Suppressor macrophage (primary cell): ENCODE measurements around the gene VSTM4.

Experiments
- DNase-seq, 4 experiments: peaks; one replicate each; pipeline ENCODE4 v3.0.0-alpha.2; 2020 to 2022

VSTM4 gene

DNA sequence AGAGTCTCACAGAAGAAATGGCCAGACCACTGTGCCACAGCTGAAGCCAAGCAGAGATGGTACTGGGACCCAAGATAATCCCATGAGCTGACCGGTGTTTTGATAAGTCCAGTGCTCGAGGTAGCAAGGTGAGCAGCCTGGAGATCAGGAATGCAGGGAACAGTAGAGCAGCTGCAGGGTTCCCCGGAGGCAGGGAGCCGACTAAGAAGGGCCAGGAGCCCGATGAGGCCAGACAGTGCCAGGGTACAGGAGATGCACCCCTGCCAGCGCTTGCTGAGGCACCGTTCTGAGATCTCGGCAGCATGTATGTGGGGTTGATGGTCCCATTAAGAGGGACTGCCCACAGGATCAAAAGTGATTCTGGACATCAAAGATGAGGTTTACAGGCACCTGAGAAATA is 47.1 kb downstream of the VSTM4 start:
- DNase-seq, result no peak

DNA sequence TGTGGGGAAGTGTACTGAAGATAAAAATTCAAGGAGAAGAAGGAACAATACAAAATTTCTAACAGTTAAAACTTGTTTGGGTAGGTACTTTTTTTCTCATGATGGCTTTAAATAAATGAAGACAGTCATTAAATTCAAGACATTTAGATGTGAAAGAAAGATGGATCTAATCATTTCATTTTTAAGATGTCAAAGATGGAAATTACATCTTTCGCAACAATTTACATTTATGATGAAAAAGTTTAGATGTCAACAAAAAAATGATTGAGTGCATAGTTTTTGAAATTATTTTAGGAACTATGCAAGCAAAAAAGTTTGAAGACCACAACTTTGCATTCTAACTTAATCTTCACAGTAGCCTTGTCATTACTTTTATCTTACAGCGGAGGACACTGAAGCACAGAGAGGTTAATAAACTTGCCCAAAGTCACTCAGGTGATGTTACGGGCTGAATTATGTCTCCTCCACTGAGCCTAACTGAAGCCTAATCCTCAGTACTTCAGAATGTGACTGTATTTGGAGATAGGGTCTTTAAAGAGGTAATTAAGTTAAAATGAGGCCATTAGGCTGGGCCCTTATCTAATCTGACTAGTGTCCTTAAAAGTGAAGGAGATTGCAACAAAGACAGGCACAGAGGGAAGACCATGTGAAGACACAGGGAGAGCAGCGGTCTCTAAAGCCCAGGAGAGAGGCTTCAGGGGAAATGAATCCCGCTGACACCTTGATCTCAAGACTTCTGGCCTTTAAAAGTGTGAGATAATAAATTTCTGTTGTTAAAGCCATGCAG is 48.2 kb downstream of the VSTM4 start:
- no peak for DNase-seq

DNA sequence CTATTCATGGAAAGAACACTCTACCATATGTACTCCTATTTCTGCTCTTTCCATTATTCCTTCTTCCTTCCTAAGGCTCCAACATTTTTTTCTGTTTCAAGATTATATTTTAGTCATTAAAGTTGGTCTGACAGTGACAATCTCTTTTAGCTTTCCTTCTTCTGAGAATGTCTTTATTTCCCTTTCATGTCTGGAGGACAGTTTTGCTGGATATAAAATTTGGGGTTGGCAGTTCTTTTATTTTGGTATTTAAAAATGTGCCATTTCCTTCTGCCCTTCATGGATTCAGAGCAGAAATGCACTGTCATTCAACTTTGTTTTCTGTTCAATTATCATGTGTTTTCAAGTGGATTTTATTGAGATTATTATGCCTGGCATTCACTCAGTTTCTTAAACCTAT is 53.1 kb downstream of the VSTM4 start:
- DNase-seq, result no peak

DNA sequence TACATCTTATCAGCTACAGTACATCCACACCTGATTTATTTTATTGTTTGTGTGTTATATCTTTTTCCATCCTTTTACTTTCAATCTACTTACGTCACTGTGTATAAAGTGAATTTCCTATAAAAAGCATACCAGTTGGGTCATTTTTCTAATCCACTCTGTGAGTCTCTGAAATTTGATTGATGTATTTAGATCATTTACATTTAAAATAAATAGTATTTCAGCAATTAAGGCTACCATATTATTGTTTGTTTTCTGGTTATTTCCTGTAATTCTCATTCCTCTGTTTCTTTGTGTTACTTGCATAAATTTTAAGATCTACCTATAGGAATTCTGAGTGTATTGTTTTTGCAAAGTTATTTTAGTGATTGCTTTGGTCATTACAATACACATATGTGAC is 53.7 kb downstream of the VSTM4 start:
- no peak for DNase-seq

DNA sequence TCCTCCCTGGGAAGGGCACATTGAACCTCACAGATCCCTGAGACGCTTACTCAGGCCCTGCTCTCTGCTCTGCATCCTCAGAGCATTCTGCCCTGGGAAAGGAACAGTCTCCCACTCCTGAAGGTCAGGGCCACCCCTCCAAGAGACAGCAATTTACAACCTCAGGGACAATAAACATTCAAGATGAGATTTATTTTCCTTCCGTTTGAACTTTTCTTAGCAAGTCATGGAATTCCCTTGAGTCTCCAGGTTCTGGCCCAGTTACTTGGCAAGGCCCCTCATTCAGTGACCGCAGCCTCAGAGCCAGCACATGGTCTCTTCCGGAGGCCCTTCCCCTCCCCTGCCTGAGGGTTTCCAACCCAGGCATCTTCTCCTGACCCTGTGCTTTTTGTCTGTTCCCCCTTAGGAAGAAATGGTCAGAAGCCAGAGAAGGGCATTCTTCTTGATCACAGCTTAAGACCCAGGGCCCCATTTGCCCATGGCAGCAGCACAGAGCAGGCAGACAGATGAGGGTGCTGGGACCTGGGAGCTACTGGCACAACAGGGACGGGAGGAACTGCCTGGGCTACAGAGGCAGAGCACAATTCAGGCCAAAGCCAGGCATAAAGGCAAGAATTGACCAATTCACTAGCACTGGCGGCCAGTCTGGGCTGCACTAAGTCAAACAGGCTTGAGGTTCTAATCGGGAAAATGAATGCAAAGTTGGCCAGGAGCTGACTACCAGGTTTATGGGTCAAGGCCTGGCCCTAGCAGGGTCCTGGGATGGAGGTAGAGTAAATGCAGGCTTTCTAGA is 56.7 kb downstream of the VSTM4 start:
- DNase-seq, result no peak

DNA sequence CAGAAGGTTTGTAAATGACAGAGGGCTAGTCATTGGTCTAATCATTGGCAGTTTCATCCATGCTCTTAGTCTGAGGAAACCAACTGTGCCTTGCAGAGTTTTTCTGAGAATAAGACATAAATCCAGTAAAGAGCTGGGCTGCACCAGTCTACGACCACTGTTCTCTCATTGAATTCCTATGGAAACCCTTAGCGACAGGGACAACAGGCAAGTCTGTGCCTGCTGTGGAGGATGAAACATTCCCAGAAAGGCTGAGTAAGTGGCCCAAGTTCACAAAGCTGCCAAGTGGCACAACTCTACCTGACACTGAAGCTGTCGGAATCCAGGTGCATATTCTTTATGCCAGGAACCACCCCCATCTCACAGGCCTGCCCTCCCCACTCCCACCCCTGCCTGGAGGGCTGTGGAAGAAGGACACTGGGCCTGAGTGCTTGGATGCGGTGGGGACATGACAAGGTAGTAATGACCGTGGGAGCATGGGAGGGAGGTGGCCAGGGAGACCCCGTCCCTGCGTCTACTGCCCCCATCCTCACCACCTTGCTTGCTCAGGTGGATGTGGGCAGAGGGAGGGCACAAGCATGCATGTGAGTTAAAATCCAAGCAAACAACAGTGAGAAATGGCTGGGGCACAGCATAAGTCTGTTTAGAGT is 58.0 kb downstream of the VSTM4 start:
- no peak for DNase-seq

DNA sequence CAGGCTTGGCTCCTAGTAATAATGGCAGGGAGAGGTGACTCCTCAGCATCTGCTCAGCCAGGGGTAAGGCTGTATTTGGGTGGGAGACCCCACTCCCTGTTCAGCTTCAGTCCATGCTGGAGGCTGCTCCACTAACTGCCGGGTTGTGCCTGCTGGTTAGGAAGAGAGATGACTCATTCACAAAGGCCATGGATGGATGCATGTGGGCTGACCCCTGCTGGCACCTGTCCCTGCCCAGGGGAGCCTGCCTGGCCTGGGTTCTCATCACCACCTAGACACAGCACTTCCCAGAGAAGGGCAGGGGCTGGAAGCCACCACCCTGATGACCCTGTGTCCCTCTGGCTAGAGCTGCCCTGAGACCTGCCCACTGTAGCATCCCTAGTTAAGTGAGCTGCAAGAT is 59.0 kb downstream of the VSTM4 start:
- DNase-seq, result no peak

DNA sequence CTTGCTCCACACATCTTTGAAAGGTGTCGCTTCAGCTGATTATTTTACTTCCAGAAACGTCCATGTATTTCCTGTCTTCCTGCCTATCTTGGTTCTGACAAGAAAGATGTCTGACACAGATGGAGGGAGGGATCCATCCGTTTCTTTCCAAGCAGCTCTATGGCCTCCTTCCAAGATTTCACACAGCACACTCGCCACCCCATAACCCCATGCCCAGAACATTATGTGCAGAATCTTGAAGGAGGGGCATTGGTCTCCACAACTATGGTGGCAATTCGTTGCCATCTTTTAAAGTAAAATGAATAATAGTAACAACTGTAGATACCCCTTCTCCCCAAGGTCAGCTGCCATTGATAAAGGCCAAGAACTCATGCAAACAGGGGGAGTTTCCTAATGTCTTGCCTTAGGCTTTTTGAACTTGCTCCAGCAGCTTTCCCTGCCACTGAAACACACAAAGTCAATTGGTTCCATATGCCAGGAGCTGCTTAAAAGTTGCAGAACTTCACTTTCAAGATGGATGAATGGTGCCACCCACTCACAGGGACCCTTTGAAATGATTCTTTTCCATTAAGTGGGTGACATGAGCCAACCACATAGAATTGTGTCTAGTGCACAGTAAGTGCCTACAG is 60.0 kb downstream of the VSTM4 start:
- DNase-seq, result no peak

DNA sequence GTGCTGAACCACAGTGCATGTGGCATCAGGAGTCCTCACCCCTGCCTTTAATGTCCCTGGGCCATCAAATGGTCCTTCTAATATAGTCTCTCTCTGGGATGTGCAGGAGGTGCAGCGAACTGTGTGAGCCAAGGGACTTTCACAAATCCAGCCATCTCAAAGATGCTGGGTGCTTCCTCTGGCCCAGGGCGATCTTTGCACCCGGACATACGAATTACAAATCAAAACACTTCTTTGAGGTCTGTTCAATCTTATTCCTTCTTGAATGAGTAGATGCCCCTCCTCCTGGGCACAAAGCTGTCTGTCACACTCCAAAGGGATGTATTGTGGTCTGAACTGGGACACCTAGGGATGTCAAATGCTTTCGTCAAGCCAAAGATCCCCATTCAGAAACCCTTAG is 60.6 kb downstream of the VSTM4 start:
- DNase-seq, result no peak

DNA sequence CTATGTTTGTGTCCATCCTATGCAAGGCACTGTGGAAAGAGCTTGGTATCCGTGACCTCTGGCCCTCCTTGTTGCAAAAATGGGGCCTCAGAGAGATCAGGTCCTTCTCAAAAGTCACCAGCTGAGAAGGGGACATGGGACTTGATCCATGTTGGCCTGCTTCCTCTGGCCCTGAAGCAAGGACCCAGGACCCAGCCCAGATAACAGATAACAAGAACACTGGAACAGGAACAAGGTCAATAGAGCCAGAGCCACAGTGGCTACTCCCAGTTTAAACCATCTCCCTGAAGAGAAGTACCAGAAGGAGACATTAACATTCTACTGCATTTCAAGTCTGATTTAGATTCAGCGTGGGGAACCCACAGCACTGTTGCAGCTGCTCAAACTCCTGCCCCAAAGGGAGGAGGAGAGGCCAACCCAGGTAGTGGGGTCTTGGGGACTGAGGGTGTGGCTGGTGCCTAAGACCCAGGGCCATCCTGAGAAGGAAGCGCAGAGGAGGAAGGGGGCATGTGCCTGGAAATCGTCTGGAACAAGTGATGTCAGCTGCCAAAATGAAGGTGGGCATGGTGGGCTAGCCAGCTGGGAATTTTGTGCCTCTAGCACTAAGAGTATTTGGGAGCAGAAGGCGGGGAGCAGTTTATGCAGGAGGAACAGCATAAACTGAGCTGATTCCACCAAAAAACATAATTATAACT is 61.2 kb downstream of the VSTM4 start:
- no peak for DNase-seq

DNA sequence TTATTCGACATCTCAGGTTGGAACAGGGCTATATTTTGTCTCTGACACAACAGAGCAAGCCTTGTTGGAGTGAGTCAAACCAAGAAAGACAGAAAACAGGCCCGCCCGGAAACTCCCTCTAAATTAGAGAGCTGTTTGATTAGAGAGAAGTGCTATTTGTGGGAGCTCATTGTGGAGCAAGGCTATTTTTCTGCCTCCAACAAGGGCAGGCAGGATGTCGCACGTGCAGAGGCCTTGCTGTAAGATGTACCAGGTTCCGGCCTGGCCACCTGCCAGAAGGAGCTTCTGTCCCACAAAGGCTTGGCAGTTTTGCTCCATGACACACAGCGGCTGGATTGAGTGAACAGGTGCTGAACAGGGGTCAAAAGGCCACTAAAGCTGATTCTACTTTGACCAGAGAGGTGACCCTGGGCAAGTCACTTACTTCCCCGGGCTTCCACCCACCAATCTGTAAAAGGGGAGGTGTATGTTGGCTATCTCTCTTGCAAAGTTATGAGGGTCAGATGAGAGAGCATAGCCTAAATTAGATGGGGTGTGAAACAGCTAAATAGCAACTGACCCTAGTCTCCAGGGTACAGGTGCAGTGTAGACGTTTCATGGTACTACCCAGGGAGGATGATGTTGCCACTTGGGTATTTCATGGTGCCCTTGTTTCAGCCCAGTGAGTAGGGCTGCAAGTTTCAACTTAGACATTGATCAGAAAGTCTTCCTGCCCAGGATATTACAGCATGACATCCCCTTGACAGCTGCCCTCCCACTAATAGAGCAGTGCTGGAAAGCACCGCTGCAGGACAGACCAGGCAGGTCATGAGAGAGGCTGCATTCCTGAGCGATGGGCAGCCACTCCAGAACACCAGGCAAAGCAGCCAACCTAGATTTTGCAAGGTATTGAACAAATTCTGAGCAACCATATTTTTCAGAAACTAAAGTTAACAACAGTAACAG is 62.0 kb downstream of the VSTM4 start:
- DNase-seq, result no peak

DNA sequence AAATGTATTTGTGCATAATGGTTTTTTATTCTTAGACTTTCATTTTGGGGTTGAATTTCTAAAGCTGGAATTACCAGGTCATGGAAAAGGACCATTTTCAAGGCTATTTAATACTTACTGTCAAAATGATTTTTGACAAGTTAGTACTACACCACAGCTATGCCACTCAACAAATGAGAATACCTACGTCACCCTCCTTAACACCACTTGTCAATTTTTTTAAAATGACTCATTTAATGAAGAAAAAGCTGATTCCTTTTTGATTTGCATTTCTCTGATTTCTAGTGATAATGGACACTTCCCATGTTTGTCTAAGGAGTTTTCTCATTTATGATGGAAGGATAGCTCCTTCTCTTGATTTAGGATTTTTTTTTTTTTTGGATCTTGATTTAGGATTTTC is 63.3 kb downstream of the VSTM4 start:
- no peak for DNase-seq

DNA sequence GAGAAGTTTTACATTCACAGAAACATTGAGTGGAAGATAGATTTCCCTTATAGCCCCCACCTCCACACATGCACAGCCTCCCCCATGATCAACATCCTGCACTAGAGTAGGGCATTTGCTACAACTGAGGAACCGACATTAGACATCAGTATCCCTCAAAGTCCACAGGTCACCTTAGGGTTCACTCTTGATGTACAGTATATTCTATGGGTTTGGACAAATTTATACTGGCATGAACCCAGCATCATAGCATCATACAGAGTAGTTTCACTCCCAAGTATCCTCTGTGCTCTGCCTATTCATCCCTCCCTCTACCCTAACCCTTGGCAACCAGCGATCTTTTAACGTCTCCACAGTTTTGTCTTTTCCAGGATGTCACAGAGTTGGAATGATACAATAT is 64.4 kb downstream of the VSTM4 start:
- no peak for DNase-seq

DNA sequence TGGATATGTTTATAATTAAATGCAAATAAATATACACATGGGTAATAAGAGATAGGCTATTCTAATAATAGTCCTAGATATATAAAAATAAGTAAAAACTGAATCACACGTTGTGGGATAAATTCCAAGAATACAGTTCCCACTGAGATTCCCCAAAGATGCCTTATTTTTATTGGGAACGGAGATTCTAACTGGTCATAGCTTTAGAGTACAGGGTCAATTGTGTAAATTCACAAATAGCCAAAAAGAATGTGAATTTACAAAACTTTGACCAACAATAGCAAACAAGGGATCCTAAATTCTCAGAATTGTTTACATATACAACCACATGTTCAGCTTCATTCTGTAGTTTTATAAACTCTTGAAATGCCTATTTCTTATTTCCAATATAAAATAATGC is 65.0 kb downstream of the VSTM4 start:
- DNase-seq, result no peak

DNA sequence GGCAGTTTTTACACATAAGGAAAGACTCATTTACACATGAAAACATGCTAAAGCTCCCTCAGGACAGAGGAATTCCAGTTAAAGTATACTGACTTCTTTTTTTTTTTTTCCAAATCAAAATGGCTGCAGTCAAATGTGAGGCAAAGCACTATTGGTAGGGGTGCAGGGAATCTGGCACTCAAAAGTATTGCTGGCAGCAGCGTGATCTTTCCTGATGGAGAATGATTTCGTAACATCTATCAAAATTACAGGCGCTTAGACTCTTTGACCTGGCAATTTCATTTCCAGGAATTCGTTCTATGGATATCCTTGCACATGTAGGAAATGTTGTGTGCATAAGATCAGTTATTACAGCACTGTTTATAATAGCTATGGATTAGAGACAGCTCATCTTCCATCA is 65.7 kb downstream of the VSTM4 start:
- no peak for DNase-seq

DNA sequence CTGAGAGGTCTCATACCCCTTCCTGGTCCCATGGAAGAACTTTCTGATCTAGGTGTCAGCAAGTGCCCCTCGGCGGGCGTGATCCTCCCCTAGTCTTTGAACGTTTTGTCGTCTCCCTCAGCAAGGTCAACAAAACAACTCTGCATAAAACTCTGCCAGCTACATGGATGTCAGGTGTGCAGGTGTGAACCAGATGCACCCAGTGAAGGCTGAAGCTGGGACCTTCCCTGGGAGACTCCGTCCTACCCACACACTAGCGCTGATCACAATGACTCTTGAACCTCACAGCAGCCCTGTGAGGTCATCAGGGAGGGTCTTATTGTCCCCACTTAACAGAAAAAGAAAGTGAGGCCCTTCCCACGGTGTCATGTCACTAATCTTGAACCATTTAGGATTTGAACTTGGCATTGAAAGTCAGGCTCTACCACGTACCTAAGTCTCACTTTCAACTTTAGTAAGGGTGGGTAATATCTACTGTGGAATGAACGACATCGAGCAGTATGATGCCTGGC is 68.1 kb downstream of the VSTM4 start:
- DNase-seq, result no peak

DNA sequence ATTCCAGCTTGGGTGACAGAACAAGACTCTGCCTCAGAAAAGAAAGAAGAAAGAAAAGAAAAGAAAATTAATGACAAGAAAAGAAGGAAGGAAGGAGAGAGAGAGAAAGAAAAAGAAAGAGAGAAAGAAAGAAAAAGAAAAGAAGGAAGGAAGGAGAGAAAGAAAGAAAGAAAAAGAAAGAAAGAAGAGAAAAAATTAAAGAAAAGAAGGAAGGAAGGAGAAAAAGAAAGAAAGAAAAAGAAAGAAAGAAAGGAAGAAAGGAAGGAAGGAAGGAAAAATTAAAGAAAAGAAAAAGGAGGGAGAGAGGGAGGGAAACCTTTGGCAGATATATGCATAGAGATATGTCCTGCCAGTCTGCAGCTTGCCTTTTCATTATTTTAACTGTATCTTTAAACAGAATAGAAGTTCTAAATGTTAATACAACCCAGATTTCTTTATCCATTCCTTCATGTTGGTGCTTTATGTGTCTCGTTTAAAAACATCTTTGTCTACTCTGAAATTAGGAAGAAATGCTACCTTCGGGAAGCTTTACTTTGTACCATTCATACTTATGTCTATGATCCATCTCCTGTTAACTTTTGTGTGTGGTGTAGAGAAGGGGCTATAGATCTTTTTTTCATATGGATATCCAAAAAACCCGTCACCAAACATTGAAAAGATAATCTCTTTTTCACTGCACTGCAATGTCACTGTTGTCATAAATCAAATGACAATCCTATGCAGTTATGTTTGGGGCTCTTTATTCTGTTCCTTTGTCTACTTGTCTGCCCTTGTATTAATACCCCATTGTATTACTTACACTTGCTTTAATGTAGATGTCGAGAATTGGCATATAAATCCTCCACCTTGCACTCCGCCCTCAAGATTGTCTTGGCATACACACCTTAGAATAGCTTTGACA is 70.8 kb downstream of the VSTM4 start:
- no peak for DNase-seq

DNA sequence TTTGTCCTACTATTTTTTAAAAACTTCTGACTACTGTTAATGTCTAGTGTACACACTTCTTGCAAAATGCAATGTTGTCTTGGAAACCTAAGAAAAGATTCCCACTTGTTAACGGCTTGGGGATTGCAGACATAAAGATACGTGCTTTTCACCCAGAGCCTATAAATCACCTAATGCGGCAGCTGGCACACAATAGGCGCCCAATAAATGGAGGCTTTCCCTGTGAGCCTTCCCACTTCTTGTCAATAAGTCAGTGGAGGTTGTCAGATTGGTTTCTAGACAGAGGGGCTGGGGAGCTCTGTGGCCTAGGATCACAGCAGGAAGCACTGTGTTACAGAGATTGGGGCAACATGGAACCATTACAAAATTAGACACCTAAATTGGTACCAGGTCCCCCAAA is 74.7 kb downstream of the VSTM4 start:
- DNase-seq, result no peak

DNA sequence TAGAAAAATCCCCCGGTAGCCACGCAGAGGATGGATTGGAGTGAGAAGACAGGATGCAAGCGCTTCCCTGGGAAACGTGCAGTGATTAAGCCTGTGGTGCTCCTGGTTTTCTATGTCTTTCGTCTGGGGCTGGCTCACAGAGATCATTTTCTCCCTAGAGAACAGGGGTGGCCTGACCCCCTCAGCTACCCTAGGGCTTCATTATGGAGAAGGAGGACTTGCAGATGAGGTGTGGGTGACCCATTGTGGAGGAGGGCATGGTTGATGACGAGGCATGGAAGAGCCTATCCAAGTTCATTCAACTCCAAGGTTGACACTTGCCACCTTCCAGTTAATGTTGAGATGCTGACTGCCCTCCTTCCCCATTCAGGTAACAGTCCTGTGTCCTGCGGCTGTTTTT is 75.9 kb downstream of the VSTM4 start:
- no peak for DNase-seq

DNA sequence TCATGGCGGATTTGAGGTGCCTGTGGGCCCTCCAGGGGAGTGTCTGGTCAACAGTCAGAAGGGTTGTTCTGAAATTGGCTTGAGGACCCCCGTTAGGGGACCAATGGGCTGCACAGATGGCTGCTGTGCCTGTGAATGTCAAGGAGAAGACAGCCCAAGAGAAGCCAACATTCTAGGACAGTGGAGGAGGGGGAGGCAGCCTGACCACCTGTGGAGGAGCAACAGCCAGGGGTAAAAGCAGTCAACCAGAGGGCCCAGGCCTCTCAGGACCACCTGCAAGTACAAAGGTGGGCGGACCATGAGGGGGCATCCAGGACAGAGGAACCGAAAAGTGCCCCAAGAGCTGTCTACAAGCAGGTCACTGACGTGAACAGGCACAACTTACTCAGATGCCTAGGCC is 76.6 kb downstream of the VSTM4 start:
- no peak for DNase-seq
